ENCODE data around the gene ATP6V1G2.
"Not testable (repeated sequence)": the region's sequence is repeated elsewhere in the genome, so short reads cannot be mapped to it uniquely, and the experiment has no call there.

Gene ATP6V1G2

GRCh38 chr6:31528307-31528777 is 18.1 kb downstream of the ATP6V1G2 start:
- DNase-seq: no peak

GRCh38 chr6:31525932-31526591 is 20.3 kb downstream of the ATP6V1G2 start:
- DNase-seq: no peak

GRCh38 chr6:31525553-31525931 is 20.9 kb downstream of the ATP6V1G2 start:
- no peak for DNase-seq

- DNase-seq: no peak
Measured at GRCh38 chr6:31521835-31522234, 24.6 kb downstream of the ATP6V1G2 start.

- DNase-seq: no peak
Measured at GRCh38 chr6:31513456-31514165, 32.8 kb downstream of the ATP6V1G2 start.

GRCh38 chr6:31510007-31510406 is 36.4 kb downstream of the ATP6V1G2 start:
- DNase-seq: no peak

GRCh38 chr6:31509036-31509435 is 37.4 kb downstream of the ATP6V1G2 start:
- not testable (repeated sequence) for DNase-seq

- no peak for DNase-seq
Measured at GRCh38 chr6:31502586-31502985, 43.8 kb downstream of the ATP6V1G2 start.

GRCh38 chr6:31499648-31500047 is 46.8 kb downstream of the ATP6V1G2 start:
- not testable (repeated sequence) for DNase-seq

- no peak for DNase-seq
Measured at GRCh38 chr6:31498748-31499147, 47.7 kb downstream of the ATP6V1G2 start.

- peak; percentile 84 to 85 for DNase-seq
Measured at GRCh38 chr6:31497531-31498476, 48.6 kb downstream of the ATP6V1G2 start, which contains the start of gene MICB. Gene MICB, plus strand, starts transcription at chr6:31498145. Its CDS starts 49 bp downstream, at chr6:31498194.

- not testable (repeated sequence) for DNase-seq
Measured at GRCh38 chr6:31496826-31497225, 49.6 kb downstream of the ATP6V1G2 start.

GRCh38 chr6:31495580-31495979 is 50.8 kb downstream of the ATP6V1G2 start:
- DNase-seq: no peak
